Mesothelial cell of epicardium (in vitro differentiated cells): ENCODE data around the gene THRB. TPM values are rescaled to one million over a fixed set of nuclear protein-coding genes. Genes with fewer than 3 reads are reported as not detected.
"Not testable (repeated sequence)": the region's sequence is repeated elsewhere in the genome, so short reads cannot be mapped to it uniquely, and the experiment has no call there.

Source experiments
- DNase-seq, 2 experiments: peaks; one replicate each; pipeline ENCODE4 v3.0.0; 2021; ENCODE audit warnings: low spot score in 2 of 2; ENCODE audit not compliant: unreplicated experiment in 2 of 2
- H3K27ac Mint-ChIP-seq: 2 replicates; pipeline ENCODE4 v1.8.0; 2021; ENCODE audit warnings: mixed read lengths
- H3K27me3 Mint-ChIP-seq: 2 replicates; pipeline ENCODE4 v1.8.0; 2021; ENCODE audit warnings: low read depth, mixed read lengths
- H3K36me3 Mint-ChIP-seq: 2 replicates; pipeline ENCODE4 v1.8.0; 2021; ENCODE audit warnings: mixed read lengths
- H3K4me1 Mint-ChIP-seq: 2 replicates; pipeline ENCODE4 v1.8.0; 2021; ENCODE audit warnings: mixed read lengths
- H3K4me3 Mint-ChIP-seq: 2 replicates; pipeline ENCODE4 v1.8.0; 2021; ENCODE audit warnings: mild to moderate bottlenecking, moderate library complexity, mixed read lengths
- H3K9me3 Mint-ChIP-seq: 2 replicates; pipeline ENCODE4 v1.8.0; 2021; ENCODE audit warnings: mixed read lengths
- total RNA-seq: library from RNA; stranded (reverse); gene quantifications from 3 replicates; pipeline ENCODE4 v1.2.1, GENCODE V29; 2021
- TF ChIP-seq, protein P1 (sequence below): fragments of 200-600 bp; sonication (generic); IDR thresholded peaks from one replicate; pipeline ENCODE4 v1.5.0; 2021; ENCODE audit warnings: antibody characterized with exemption; ENCODE audit not compliant: unreplicated experiment

Gene THRB
- total RNA-seq, 1 donor from 2014 or later: 3.4 TPM

DNA sequence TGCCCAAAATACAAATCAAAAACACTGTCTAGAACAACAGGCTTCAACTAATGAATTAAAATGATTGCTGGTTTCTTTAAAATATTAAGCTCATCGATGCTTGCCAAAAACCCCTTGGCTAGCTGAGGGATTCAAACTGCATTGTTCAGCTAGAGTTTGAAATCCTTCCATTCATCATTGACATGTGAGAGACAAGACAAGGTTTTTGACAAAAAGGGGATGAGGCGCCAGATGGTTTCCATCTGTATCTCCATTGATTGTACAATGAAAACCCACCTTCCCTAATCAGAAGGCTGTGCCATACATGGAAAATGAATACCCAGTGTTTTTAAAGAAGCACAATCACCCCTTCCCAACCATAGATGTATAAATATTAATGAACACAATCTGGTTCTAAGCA is 67.8 kb downstream of the THRB start:
- H3K9me3 Mint-ChIP-seq: peaks cover 16% of the 10 kb centered on the region
- H3K4me1 Mint-ChIP-seq: no peaks in the 10 kb centered on the region
- H3K27ac Mint-ChIP-seq: no peak overlapping the region
- H3K4me3 Mint-ChIP-seq: no peak overlapping the region
- DNase-seq: no peak
- H3K27me3 Mint-ChIP-seq: no peaks in the 10 kb centered on the region
- peaks cover 1% of the 10 kb centered on the region for H3K36me3 Mint-ChIP-seq
- TF ChIP-seq, protein P1, sequence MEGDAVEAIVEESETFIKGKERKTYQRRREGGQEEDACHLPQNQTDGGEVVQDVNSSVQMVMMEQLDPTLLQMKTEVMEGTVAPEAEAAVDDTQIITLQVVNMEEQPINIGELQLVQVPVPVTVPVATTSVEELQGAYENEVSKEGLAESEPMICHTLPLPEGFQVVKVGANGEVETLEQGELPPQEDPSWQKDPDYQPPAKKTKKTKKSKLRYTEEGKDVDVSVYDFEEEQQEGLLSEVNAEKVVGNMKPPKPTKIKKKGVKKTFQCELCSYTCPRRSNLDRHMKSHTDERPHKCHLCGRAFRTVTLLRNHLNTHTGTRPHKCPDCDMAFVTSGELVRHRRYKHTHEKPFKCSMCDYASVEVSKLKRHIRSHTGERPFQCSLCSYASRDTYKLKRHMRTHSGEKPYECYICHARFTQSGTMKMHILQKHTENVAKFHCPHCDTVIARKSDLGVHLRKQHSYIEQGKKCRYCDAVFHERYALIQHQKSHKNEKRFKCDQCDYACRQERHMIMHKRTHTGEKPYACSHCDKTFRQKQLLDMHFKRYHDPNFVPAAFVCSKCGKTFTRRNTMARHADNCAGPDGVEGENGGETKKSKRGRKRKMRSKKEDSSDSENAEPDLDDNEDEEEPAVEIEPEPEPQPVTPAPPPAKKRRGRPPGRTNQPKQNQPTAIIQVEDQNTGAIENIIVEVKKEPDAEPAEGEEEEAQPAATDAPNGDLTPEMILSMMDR: no peak

- not testable (repeated sequence) for H3K9me3 Mint-ChIP-seq, H3K4me1 Mint-ChIP-seq, H3K4me3 Mint-ChIP-seq, H3K36me3 Mint-ChIP-seq, DNase-seq, H3K27ac Mint-ChIP-seq, H3K27me3 Mint-ChIP-seq
These were observed 73.8 kb downstream of the THRB start for GRCh38 chr3:24420829-24421228.

GRCh38 chr3:24420224-24420623 is 74.4 kb downstream of the THRB start:
- TF ChIP-seq, protein P1: no peak
- Mint-ChIP-seq H3K4me3 (no peak overlapping the region), H3K27me3 (no peaks in the 10 kb centered on the region), H3K9me3 (no peaks in the 10 kb centered on the region), H3K27ac (no peak overlapping the region), H3K4me1 (no peaks in the 10 kb centered on the region), H3K36me3 (no peaks in the 10 kb centered on the region)
- DNase-seq: no peak

DNA sequence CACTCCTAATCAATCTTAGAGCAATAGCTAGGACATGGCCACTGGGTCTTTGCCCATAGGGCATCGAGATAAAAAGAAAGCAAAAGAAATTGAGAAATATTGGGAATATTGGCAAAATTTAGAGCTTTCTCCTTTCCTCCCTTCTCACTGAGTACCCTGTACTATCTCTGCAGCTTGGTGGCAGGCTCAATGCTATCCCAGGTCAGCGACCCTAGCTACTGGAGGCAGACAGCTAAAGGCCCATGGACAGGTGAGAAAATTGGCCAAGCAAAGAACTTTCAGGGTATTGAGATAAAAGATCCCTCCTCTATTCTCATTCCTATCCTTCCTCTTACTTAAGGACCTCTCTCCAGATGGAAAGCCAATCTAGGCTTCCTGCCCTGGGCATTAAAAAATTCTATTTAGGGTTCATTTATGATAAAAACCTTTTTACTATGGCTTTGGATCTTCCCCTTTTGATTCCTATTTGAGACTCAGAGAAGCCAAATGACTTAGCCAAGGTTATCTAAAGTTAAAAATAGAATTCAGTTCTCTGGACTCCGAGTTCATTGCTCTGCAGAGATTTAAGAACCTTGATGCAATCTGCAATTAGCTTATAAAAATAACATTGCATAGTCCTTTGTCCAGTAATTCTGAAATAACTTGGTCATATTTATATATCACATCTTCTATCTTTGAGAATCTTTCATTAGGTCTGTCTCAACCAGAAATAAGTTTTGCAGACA is 75.4 kb downstream of the THRB start:
- Mint-ChIP-seq H3K27me3 (no peaks in the 10 kb centered on the region), H3K4me3 (no peak overlapping the region), H3K36me3 (no peaks in the 10 kb centered on the region), H3K4me1 (no peaks in the 10 kb centered on the region), H3K27ac (no peak overlapping the region), H3K9me3 (peaks cover 1% of the 10 kb centered on the region)
- DNase-seq: no peak
- TF ChIP-seq, protein P1: no peak

- H3K4me3 Mint-ChIP-seq: no peak overlapping the region
- no peaks in the 10 kb centered on the region for H3K27me3 Mint-ChIP-seq
- no peaks in the 10 kb centered on the region for H3K36me3 Mint-ChIP-seq
- H3K4me1 Mint-ChIP-seq: no peaks in the 10 kb centered on the region
- TF ChIP-seq, protein P1: no peak
- no peak for DNase-seq
- peaks cover 8% of the 10 kb centered on the region for H3K9me3 Mint-ChIP-seq
- no peak overlapping the region for H3K27ac Mint-ChIP-seq
These were observed 76.9 kb downstream of the THRB start for GRCh38 chr3:24417730-24418129.

DNA sequence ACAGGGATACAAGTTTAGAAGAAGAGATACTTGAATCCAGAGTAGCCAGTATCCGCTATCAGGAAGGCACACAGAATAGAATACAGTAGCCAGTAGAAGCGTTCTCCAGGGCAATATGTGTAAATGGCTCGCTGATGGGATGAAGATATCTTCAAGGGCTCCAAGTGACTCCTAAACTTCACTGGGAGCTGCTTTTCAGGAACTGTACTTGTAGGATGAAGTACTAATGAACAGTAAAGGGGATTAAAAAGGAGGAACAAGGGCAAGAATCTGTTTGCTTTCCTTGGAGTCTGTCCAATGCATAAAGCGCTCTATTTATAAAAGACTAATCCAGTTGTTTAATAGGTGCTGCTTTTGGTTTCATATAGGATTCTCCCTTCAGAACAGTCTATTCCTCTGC is 78.4 kb downstream of the THRB start:
- Mint-ChIP-seq H3K36me3 (no peaks in the 10 kb centered on the region), H3K4me3 (no peak overlapping the region), H3K27ac (no peak overlapping the region), H3K27me3 (no peaks in the 10 kb centered on the region), H3K4me1 (no peaks in the 10 kb centered on the region), H3K9me3 (peaks cover 8% of the 10 kb centered on the region)
- DNase-seq: no peak
- TF ChIP-seq, protein P1: no peak
